HG03135 (cell line): ENCODE data around the gene GIMAP8.
"Not testable (repeated sequence)": the region's sequence is repeated elsewhere in the genome, so short reads cannot be mapped to it uniquely, and the experiment has no call there.

ENCODE experiments used
- ATAC-seq: cut with Tn5 transposase; IDR thresholded peaks from one replicate; pipeline ENCODE4 v1.9.1; 2021; ENCODE audit warnings: mild to moderate bottlenecking, moderate library complexity; ENCODE audit not compliant: unreplicated experiment

Gene GIMAP8

DNA sequence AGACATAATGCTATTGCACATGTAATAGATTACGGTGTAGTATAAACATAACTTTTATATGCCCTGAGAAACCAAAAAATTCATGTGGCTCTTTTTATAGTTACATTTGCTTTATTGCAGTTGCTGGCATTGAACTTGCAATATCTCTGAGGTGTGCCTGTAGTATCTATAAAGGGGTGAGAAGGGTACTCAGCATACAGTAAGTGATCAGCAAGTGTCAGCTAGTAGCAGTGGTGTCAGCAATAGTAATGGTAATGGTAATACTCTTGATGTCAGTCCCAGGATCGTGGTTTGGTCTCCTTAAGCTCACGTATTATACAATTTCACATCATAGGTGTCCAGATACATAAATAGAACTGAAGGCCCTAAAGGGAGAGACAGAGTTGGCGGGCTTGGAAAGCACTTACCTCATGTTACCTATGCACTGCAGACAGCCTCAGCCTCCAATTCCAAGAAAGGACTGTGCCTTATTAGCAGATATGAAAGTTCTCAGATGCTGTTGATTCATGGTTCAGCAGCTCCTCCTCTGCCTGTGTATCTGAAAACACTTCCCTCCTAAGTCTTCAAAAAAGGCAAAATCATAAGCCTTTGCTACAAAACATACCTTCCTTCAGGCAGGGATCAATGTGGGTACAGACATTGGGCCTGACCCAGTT, 57.6 kb downstream of the GIMAP8 start:
- no peak for ATAC-seq

- no peak for ATAC-seq
These were observed 60.6 kb downstream of the GIMAP8 start for GRCh38 chr7:150511048-150511447.

- no peak for ATAC-seq
These were observed 63.3 kb downstream of the GIMAP8 start for GRCh38 chr7:150513758-150514157.

- ATAC-seq = peak; percentile 66
These were observed 64.4 kb downstream of the GIMAP8 start, which contains the start of gene GIMAP7 for GRCh38 chr7:150514748-150515222. TSS of gene GIMAP7 (plus strand) at chr7:150514872. CDS start at chr7:150519975, 5,103 bp downstream.

DNA sequence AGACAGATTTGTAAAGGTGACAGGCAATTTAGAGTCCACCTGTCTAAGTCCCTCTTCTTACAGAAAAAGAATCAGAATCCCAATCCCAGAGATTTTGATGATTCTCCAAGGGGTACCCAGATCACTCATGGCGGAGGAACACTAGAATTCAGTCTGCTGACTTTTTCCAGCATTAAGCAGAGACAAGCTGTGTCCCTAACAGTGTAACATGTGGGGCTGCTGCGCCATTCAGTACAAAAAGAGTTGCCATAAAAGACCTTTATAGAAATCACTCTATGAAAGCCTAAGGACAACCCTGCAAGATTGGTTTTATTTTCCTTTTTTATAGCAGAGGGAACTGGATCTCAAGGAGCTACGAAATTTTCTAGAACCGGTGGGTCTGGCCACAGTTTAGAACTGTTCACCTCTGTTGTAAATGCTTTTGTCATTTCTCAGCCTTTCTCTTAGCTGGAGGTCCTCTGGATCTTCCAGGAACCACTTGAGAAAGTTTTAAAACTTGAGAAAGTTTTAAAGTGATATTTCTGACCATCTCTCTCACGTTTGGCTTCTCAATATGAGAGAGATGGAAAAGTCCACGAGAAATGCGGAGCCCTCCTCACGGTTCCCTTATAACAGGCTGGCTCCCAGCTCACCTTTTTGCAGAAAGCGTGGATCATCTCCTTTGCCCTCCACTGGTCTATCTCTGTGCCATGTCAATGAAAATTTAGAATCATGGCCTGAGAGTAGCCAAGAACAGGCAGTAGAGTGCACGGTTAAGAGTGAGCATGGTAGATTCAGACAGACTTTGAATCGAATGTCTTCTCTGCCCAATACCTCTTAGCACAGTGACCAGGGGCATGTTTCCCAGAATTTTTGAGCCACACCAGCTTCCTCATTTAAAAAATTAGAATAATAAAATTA, 65.1 kb downstream of the GIMAP8 start:
- no peak for ATAC-seq

- no peak for ATAC-seq
These were observed 66.7 kb downstream of the GIMAP8 start for GRCh38 chr7:150516956-150517745.

GRCh38 chr7:150519310-150519709, 68.9 kb downstream of the GIMAP8 start:
- no peak for ATAC-seq

DNA sequence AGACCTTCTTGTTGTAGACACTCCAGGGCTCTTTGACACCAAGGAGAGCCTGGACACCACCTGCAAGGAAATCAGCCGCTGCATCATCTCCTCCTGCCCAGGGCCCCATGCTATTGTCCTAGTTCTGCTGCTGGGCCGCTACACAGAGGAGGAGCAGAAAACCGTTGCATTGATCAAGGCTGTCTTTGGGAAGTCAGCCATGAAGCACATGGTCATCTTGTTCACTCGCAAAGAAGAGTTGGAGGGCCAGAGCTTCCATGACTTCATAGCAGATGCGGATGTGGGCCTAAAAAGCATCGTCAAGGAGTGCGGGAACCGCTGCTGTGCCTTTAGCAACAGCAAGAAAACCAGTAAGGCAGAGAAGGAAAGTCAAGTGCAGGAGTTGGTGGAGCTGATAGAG, 69.7 kb downstream of the GIMAP8 start:
- ATAC-seq = no peak

DNA sequence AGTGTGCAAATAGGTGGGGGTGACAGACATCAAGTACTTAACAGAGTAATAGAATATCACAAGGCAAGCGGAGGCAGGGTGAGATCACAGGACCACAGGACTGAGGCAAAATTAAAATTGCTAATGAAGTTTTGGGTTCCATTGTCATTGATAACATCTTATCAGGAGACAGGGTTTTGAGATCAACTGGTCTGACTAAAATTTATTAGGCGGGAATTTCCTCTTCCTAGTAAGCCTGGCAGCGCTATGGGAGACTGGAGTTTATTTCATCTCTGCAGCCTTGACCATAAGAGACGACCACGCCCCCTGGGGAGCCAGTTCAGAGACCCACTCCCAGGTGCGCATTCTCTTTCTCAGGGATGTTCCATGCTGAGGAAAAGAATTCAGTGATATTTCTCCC, 72.5 kb downstream of the GIMAP8 start:
- not testable (repeated sequence) for ATAC-seq

DNA sequence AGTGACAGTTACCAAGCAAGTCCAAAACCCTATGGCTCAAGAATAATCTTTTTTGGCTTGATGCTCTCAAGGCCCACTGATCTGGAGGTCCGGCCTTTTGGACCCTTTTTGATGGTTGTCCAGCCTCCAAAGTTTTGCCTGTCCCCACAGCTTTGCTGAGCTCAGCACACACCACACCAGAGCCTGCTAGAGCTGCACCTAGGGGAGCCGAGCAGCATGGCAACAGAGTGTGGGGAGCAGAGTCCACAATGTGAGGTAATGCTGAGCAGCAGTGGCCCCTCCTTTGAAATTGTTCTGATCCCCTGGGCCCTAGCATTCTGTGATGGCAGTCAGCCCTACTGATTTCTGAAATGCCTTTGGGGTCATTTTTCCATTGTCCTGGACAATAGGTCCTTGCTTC, 73.6 kb downstream of the GIMAP8 start:
- no peak for ATAC-seq
